Keratinocyte (primary cell): ENCODE data around the gene CCT8. TPM values are rescaled to one million over a fixed set of nuclear protein-coding genes. Genes with fewer than 3 reads are reported as not detected.
"Not testable (repeated sequence)": the region's sequence is repeated elsewhere in the genome, so short reads cannot be mapped to it uniquely, and the experiment has no call there.

Experiments used
- DNase-seq: peaks from one replicate; pipeline ENCODE4 v3.0.0-alpha.2; 2011; ENCODE audit warnings: low read depth, missing footprints, low spot score
- FAIRE-seq: peaks from 2 replicates; lab custom pipeline; 2011; peaks lifted over from hg19 to GRCh38; lab: Jason Lieb, UNC
- H2AFZ ChIP-seq: 2 replicates; pipeline ENCODE4 v1.6.0; 2012; ENCODE audit warnings: low read length, control low read depth, inconsistent platforms; ENCODE audit not compliant: control insufficient read depth
- H3K27ac ChIP-seq: 2 replicates; pipeline ENCODE4 v1.5.1; 2011; ENCODE audit warnings: low read length; ENCODE audit not compliant: control insufficient read depth, insufficient read depth
- H3K27me3 ChIP-seq: 3 replicates; pipeline ENCODE4 v1.6.0; 2011; ENCODE audit warnings: low read length; ENCODE audit not compliant: control insufficient read depth, insufficient read depth; ENCODE audit errors: extremely low read depth
- H3K36me3 ChIP-seq, 2 experiments: 2 replicates in 1 of 2; 3 replicates in 1 of 2; pipeline ENCODE4 v1.5.1; 2011; ENCODE audit warnings: low read length in 2 of 2, mild to moderate bottlenecking in 1 of 2; ENCODE audit not compliant: control insufficient read depth in 2 of 2, insufficient read depth in 2 of 2; ENCODE audit errors: extremely low read depth in 1 of 2
- H3K4me1 ChIP-seq: 3 replicates; pipeline ENCODE4 v1.5.1; 2011; ENCODE audit warnings: low read length; ENCODE audit not compliant: control insufficient read depth, insufficient read depth; ENCODE audit errors: extremely low read depth
- H3K4me2 ChIP-seq: 3 replicates; pipeline ENCODE4 v1.6.0; 2011; ENCODE audit warnings: low read depth, low read length; ENCODE audit not compliant: control insufficient read depth, insufficient read depth; ENCODE audit errors: extremely low read depth
- H3K4me3 ChIP-seq, 3 experiments: fragments of 200-600 bp in 1 of 3; sonication (generic) in 1 of 3; 2 replicates in 2 of 3; 3 replicates in 1 of 3; pipeline ENCODE4 v1.5.1; 2011 to 2016; ENCODE audit warnings: low read length in 3 of 3, mild to moderate bottlenecking in 3 of 3, control low read depth in 2 of 3, inconsistent platforms in 1 of 3, low read depth in 1 of 3, mixed read lengths in 1 of 3, mixed run types in 1 of 3, moderate library complexity in 1 of 3; ENCODE audit not compliant: control insufficient read depth in 2 of 3, insufficient read depth in 2 of 3; ENCODE audit errors: extremely low read depth in 1 of 3
- H3K79me2 ChIP-seq: 2 replicates; pipeline ENCODE4 v1.6.0; 2012; ENCODE audit warnings: low read length; ENCODE audit not compliant: control insufficient read depth, insufficient read depth
- H3K9ac ChIP-seq: 3 replicates; pipeline ENCODE4 v1.6.0; 2011; ENCODE audit warnings: low read length; ENCODE audit not compliant: control insufficient read depth, insufficient read depth; ENCODE audit errors: extremely low read depth
- H3K9me1 ChIP-seq: 3 replicates; pipeline ENCODE4 v1.6.0; 2011; ENCODE audit warnings: low read length; ENCODE audit not compliant: control insufficient read depth, insufficient read depth; ENCODE audit errors: extremely low read depth
- H3K9me3 ChIP-seq: 2 replicates; pipeline ENCODE4 v1.5.1; 2012; ENCODE audit warnings: low read depth, low read length; ENCODE audit not compliant: control insufficient read depth
- H4K20me1 ChIP-seq: 3 replicates; pipeline ENCODE4 v1.6.0; 2011; ENCODE audit warnings: low read length; ENCODE audit not compliant: control insufficient read depth, insufficient read depth; ENCODE audit errors: extremely low read depth
- EZH2 ChIP-seq: IDR thresholded peaks from one replicate; pipeline ENCODE4 v1.6.1; 2012; ENCODE audit warnings: inconsistent platforms, mild to moderate bottlenecking, low read length, moderate library complexity
- dilution Hi-C: fragments of 300-500 bp; cut with MboI; formaldehyde crosslinking; loops from one replicate; pipeline ENCODE4 v1.7.0; 2020; ENCODE audit warnings: low sequenced_read_pairs; ENCODE audit not compliant: extremely low pct_ligation_motif_present
- polyA plus RNA-seq, 5 experiments: library from polyadenylated mRNA; depleted of rRNA in 3 of 5; stranded (reverse) in 3 of 5; stranded (forward) in 1 of 5; unstranded in 1 of 5; fragments of >200 nt; gene quantifications; 1 replicate in 1 of 5; 2 replicates in 3 of 5; 3 replicates in 1 of 5; pipeline versions ENCODE4 v1.2.1 to v1.2.3, GENCODE V29; 2011 to 2012; ENCODE audit warnings: missing spikeins in 2 of 5, low read depth in 1 of 5, low replicate concordance in 1 of 5
- TF ChIP-seq, protein P1 (sequence below), 3 experiments: IDR thresholded peaks in 1 of 3; conservative IDR thresholded peaks in 1 of 3; optimal IDR thresholded peaks in 1 of 3; 2 replicates in 2 of 3; 3 replicates in 1 of 3; pipeline versions ENCODE3 to v1.5.1; 2011; ENCODE audit warnings: low read length in 3 of 3, mild to moderate bottlenecking in 3 of 3, moderate library complexity in 2 of 3, control low read depth in 1 of 3, inconsistent platforms in 1 of 3; ENCODE audit not compliant: insufficient read depth in 2 of 3; ENCODE audit errors: extremely low read depth in 1 of 3

The CCT8 gene
- polyA plus RNA-seq, 1 donor (not counting 4 experiments of a cell fraction or from before 2014, with no cell fraction given) = 281 TPM

DNA sequence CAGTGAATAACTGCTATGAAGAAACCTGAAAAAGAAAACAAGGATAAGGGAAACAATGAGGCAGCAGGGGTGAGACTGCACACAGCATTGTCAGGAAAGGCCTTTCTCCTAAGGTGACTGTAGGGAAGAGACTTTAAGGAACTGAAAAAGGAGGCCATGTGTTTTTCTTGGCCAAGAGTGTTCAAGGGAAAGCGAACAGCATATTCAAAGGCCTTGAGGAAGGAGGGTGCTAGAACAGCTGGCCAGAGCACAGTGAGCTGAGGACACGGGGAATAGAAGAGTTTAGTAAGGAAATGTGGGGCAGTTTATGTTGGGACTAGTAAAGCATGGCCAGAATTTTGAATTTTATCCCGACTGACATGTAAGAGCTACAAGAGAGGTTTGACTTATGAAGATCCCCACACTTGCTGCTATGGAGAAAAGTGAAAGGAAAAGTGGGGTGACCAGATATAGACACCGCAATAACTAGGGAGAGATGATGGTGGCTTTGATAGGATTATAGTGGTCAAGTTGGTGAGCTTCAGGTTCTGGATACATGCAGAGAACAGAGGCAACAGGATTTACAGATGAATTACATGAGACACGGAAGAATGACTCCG, 55.7 kb downstream of the CCT8 start:
- Histone ChIP-seq H4K20me1 (no peaks in the 10 kb centered on the region), H3K9me1 (no peaks in the 10 kb centered on the region), H3K4me2 (peak overlapping the region; percentile 90), H3K4me1 (peaks cover 11% of the 10 kb centered on the region), H2AFZ (no peak overlapping the region), H3K4me3 (peak overlapping the region; percentile 84 to 91 (median 90)), H3K79me2 (peaks cover 21% of the 10 kb centered on the region), H3K9ac (peak overlapping the region; percentile 95), H3K9me3 (no peaks in the 10 kb centered on the region), H3K27me3 (no peaks in the 10 kb centered on the region), H3K36me3 (peaks cover 0 to 1% of the 10 kb centered on the region in 2 experiments), H3K27ac (peak overlapping the region; percentile 93)
- FAIRE-seq (no peak), DNase-seq (no peak)
- dilution Hi-C loops = no loop called here
- TF ChIP-seq, protein P1, sequence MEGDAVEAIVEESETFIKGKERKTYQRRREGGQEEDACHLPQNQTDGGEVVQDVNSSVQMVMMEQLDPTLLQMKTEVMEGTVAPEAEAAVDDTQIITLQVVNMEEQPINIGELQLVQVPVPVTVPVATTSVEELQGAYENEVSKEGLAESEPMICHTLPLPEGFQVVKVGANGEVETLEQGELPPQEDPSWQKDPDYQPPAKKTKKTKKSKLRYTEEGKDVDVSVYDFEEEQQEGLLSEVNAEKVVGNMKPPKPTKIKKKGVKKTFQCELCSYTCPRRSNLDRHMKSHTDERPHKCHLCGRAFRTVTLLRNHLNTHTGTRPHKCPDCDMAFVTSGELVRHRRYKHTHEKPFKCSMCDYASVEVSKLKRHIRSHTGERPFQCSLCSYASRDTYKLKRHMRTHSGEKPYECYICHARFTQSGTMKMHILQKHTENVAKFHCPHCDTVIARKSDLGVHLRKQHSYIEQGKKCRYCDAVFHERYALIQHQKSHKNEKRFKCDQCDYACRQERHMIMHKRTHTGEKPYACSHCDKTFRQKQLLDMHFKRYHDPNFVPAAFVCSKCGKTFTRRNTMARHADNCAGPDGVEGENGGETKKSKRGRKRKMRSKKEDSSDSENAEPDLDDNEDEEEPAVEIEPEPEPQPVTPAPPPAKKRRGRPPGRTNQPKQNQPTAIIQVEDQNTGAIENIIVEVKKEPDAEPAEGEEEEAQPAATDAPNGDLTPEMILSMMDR (optimal IDR thresholded peaks at IDR 0.05 in 1 of 3, IDR thresholded peaks at IDR 0.05 in 1 of 3, conservative IDR thresholded peaks at IDR 0.05 in 1 of 3; ENCODE audit: extremely low read depth in 1 of 3, insufficient read depth in 2 of 3, low read length in 3 of 3) = no peak
- TF ChIP-seq EZH2 = no peak

DNA sequence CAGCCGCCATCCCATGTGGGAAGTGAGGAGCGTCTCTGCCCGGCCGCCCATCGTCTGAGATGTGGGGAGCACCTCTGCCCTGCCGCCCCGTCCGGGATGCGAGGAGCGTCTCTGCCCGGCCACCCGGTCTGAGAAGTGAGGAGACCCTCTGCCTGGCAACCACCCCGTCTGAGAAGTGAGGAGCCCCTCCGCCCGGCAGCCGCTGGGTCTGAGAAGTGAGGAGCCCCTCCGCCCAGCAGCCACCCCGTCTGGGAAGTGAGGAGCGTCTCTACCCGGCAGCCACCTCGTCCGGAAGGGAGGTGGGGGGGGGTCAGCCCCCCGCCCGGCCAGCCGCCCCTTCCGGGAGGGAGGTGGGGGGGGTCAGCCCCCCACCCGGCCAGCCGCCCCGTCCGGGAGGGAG, 62.2 kb downstream of the CCT8 start:
- H3K4me2 ChIP-seq, H3K27ac ChIP-seq, H3K27me3 ChIP-seq, dilution Hi-C loops, H3K4me3 ChIP-seq, H3K9me1 ChIP-seq, H2AFZ ChIP-seq, DNase-seq, H3K4me1 ChIP-seq, H3K79me2 ChIP-seq, H3K9me3 ChIP-seq, H3K9ac ChIP-seq, FAIRE-seq, H3K36me3 ChIP-seq, H4K20me1 ChIP-seq: not testable (repeated sequence)

DNA sequence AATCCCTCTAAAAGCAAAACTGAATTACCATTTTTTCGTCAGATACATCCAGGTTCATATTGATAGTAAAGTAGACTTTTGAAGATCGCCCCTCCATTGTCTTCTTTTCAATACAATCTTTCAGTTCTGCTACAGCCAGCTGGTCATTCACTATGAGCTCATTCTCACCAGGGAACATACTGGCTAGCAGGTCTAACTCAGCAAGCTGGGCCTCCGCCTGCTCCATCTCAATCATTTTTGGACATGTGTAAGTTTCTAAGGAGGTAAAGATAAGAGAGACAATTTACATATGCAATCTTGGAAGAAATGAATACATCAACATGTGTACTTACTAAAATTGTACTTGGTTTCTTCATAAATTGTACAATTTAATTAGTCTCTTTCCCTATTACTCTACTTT, 65.1 kb downstream of the CCT8 start:
- no peak for TF ChIP-seq EZH2
- TF ChIP-seq, protein P1 (optimal IDR thresholded peaks at IDR 0.05 in 1 of 3, IDR thresholded peaks at IDR 0.05 in 1 of 3, conservative IDR thresholded peaks at IDR 0.05 in 1 of 3; ENCODE audit: extremely low read depth in 1 of 3, insufficient read depth in 2 of 3, low read length in 3 of 3) = no peak
- no peak overlapping the region for H3K27ac ChIP-seq
- no peaks in the 10 kb centered on the region for H3K9me3 ChIP-seq
- H3K4me1 ChIP-seq = peaks cover 5% of the 10 kb centered on the region
- no peak for DNase-seq
- no peak overlapping the region for H3K9ac ChIP-seq
- H3K4me3 ChIP-seq = no peak overlapping the region
- no peak overlapping the region for H3K4me2 ChIP-seq
- H3K9me1 ChIP-seq = no peaks in the 10 kb centered on the region
- H3K79me2 ChIP-seq = no peaks in the 10 kb centered on the region
- dilution Hi-C loops = no loop called here
- H3K36me3 ChIP-seq = peaks cover 0 to 2% of the 10 kb centered on the region in 2 experiments
- FAIRE-seq = no peak
- no peaks in the 10 kb centered on the region for H3K27me3 ChIP-seq
- no peak overlapping the region for H2AFZ ChIP-seq
- H4K20me1 ChIP-seq = no peaks in the 10 kb centered on the region
